GM12878 (cell line): Measurements from ENCODE around the gene ARHGEF3. TPM values are rescaled to one million over a fixed set of nuclear protein-coding genes. Genes with fewer than 3 reads are reported as not detected.
A peak's percentile ranks its signal among the peaks of the same experiment; 100 is the strongest.

Source experiments
- CBX5 ChIP-seq: sonication (generic); IDR thresholded peaks from 2 replicates; pipeline ENCODE4 v1.6.1; 2016; ENCODE audit warnings: low read depth, moderate library complexity, mild to moderate bottlenecking, inconsistent platforms
- CEBPB ChIP-seq, 2 experiments: fragments of 150-350 bp in 1 of 2; IDR thresholded peaks; 2 replicates each; pipeline ENCODE4 v1.6.1; 2012 to 2014; ENCODE audit warnings: low read depth in 2 of 2, low read length in 2 of 2, borderline replicate concordance in 1 of 2, inconsistent platforms in 1 of 2
- DPF2 ChIP-seq: fragments of 450-650 bp; IDR thresholded peaks from 2 replicates; pipeline ENCODE4 v1.6.1; 2017; ENCODE audit warnings: mild to moderate bottlenecking
- ETV6 ChIP-seq, 2 experiments: fragments of 450-650 bp in 1 of 2; IDR thresholded peaks in 1 of 2; conservative IDR thresholded peaks in 1 of 2; 2 replicates each; pipeline ENCODE4 v1.6.1; 2014; ENCODE audit warnings: antibody characterized with exemption in 1 of 2, borderline replicate concordance in 1 of 2, low read depth in 1 of 2, mild to moderate bottlenecking in 1 of 2, moderate library complexity in 1 of 2
- IKZF2 ChIP-seq, 2 experiments: fragments of 450-650 bp; IDR thresholded peaks; 2 replicates each; pipeline ENCODE4 v1.6.1; 2017; ENCODE audit warnings: mild to moderate bottlenecking in 2 of 2, moderate library complexity in 2 of 2
- LARP7 ChIP-seq: fragments of 450-650 bp; IDR thresholded peaks from 2 replicates; pipeline ENCODE4 v1.6.1; 2017; ENCODE audit warnings: mild to moderate bottlenecking
- MEF2B ChIP-seq: fragments of 450-650 bp; IDR thresholded peaks from 2 replicates; pipeline ENCODE4 v1.6.1; 2018; ENCODE audit warnings: mild to moderate bottlenecking, moderate library complexity; ENCODE audit not compliant: partially characterized antibody, poor library complexity, severe bottlenecking
- MTA2 ChIP-seq: fragments of 450-650 bp; IDR thresholded peaks from 2 replicates; pipeline ENCODE4 v1.6.1; 2016; ENCODE audit warnings: low read depth, mild to moderate bottlenecking, moderate library complexity
- NBN ChIP-seq: fragments of 450-650 bp; IDR thresholded peaks from 2 replicates; pipeline ENCODE4 v1.6.1; 2016
- NFIC ChIP-seq: IDR thresholded peaks from 2 replicates; pipeline ENCODE4 v1.6.1; 2012; ENCODE audit warnings: low read depth, mild to moderate bottlenecking, inconsistent platforms, low read length, moderate library complexity
- NRF1 ChIP-seq: conservative IDR thresholded peaks from 2 replicates; pipeline ENCODE4 v1.6.1; 2011; ENCODE audit warnings: mild to moderate bottlenecking, low read depth, low read length, improper control_type of control experiment
- PAX5 ChIP-seq: IDR thresholded peaks from 2 replicates; pipeline ENCODE4 v1.6.1; 2011; ENCODE audit warnings: low read depth, low read length, borderline replicate concordance
- PAX8 ChIP-seq: fragments of 450-650 bp; IDR thresholded peaks from 2 replicates; pipeline ENCODE4 v1.6.1; 2017; ENCODE audit warnings: mild to moderate bottlenecking, moderate library complexity
- RFX5 ChIP-seq: IDR thresholded peaks from 2 replicates; pipeline ENCODE4 v1.6.1; 2011; ENCODE audit warnings: low read depth, low read length, improper control_type of control experiment
- SMC3 ChIP-seq: IDR thresholded peaks from 2 replicates; pipeline ENCODE4 v1.6.1; 2011; ENCODE audit warnings: low read length, improper control_type of control experiment, borderline replicate concordance
- TAF1 ChIP-seq: IDR thresholded peaks from 2 replicates; pipeline ENCODE4 v1.6.1; 2011; ENCODE audit warnings: mild to moderate bottlenecking, low read depth, low read length, borderline replicate concordance
- TARDBP ChIP-seq: IDR thresholded peaks from 2 replicates; pipeline ENCODE4 v1.6.1; 2016; ENCODE audit warnings: borderline replicate concordance
- TCF3 ChIP-seq: IDR thresholded peaks from 2 replicates; pipeline ENCODE4 v1.6.1; 2012; ENCODE audit warnings: low read depth, mild to moderate bottlenecking, low read length, borderline replicate concordance; ENCODE audit not compliant: insufficient read depth
- YY1 ChIP-seq: IDR thresholded peaks from 2 replicates; pipeline ENCODE4 v1.6.1; 2011; ENCODE audit warnings: low read depth, mild to moderate bottlenecking, low read length
- ZBED1 ChIP-seq: IDR thresholded peaks from 2 replicates; pipeline ENCODE4 v1.6.1; 2016; ENCODE audit warnings: borderline replicate concordance
- polyA plus RNA-seq, 11 experiments: library from polyadenylated mRNA; depleted of rRNA in 4 of 11; unstranded in 6 of 11; stranded (reverse) in 5 of 11; fragments of >200 nt; fragmentation: Nextera tagmentation in 4 of 11; fragmentation: Illumina TruSeq in 1 of 11; extraction: Ambion mirVana in 4 of 11; extraction: Trizol in 1 of 11; gene quantifications; 1 replicate in 1 of 11; 2 replicates in 10 of 11; pipeline versions ENCODE4 v1.2.1 to v1.2.3, GENCODE V29; 2011 to 2016; ENCODE audit warnings: inconsistent platforms in 2 of 11, missing spikeins in 2 of 11, low read depth in 1 of 11
- total RNA-seq, 4 experiments: library from RNA; depleted of rRNA in 3 of 4; stranded (reverse); fragments of >200 nt in 3 of 4; fragmentation: Illumina TruSeq in 1 of 4; extraction: Trizol in 1 of 4; gene quantifications; 2 replicates each; pipeline versions ENCODE4 v1.2.1 to v1.2.3, GENCODE V29; 2013 to 2021
- TF ChIP-seq, protein P1 (sequence below): fragments of 450-650 bp; IDR thresholded peaks from 2 replicates; pipeline ENCODE4 v1.6.1; 2014; ENCODE audit warnings: mild to moderate bottlenecking
- TF ChIP-seq, protein P2 (sequence below): IDR thresholded peaks from 2 replicates; pipeline ENCODE4 v1.6.1; 2011; ENCODE audit warnings: borderline replicate concordance, low read depth, mild to moderate bottlenecking, moderate library complexity, low read length; ENCODE audit not compliant: insufficient read depth, poor library complexity, severe bottlenecking
- TF ChIP-seq, protein P3 (sequence below): IDR thresholded peaks from 2 replicates; pipeline ENCODE4 v1.6.1; 2011; ENCODE audit warnings: low read depth, mild to moderate bottlenecking, low read length, moderate library complexity, borderline replicate concordance; ENCODE audit errors: extremely low read depth
- TF ChIP-seq, protein P4 (sequence below): IDR thresholded peaks from 2 replicates; pipeline ENCODE4 v1.6.1; 2012; ENCODE audit warnings: mild to moderate bottlenecking, low read depth, low read length
- TF ChIP-seq, protein P5 (sequence below): IDR thresholded peaks from 2 replicates; pipeline ENCODE4 v1.6.1; 2011; ENCODE audit warnings: low read depth, low read length, improper control_type of control experiment, borderline replicate concordance

ARHGEF3 gene
- total and polyA plus RNA-seq, 10 of the 15 experiments (the other 5 are each of a cell fraction or from before 2014, with no cell fraction given), result 21.8 to 78.7 (median 56.2) TPM

- TF ChIP-seq YY1 (peak; percentile 91), PAX8 (no peak), SMC3 (no peak), TCF3 (0 out of 2 replicates have a peak, but pooled peaks have one; percentile 49), ETV6 (conservative IDR thresholded peaks at IDR 0.05 in 1 of 2, IDR thresholded peaks at IDR 0.05 in 1 of 2; ENCODE audit: borderline replicate concordance in 1 of 2, low read depth in 1 of 2) (peak in 1 of 2 experiments; percentile 86; a peak in 2 of 4 replicates), ZBED1 (peak; percentile 67; the same call in 1 of the 2 replicates), PAX5 (peak; percentile 86), NFIC (peak; percentile 87), DPF2 (peak; percentile 70; the same call in 1 of the 2 replicates), NRF1 (no peak), CEBPB (IDR thresholded peaks at IDR 0.05; ENCODE audit: borderline replicate concordance in 1 of 2, low read depth in 2 of 2, low read length in 2 of 2) (0 out of 4 replicates have a peak, but pooled peaks of 1 of the 2 experiments have one; percentile 65), NBN (peak; percentile 49; the same call in 1 of the 2 replicates), LARP7 (no peak), TARDBP (peak; percentile 66; the same call in 1 of the 2 replicates), MEF2B (peak; percentile 54), TAF1 (0 out of 2 replicates have a peak, but pooled peaks have one; percentile 15), IKZF2 (IDR thresholded peaks at IDR 0.05) (peak; percentile 79 to 90), RFX5 (no peak), MTA2 (peak; percentile 75), CBX5 (peak; percentile 87; the same call in 1 of the 2 replicates)
- TF ChIP-seq, protein P1, sequence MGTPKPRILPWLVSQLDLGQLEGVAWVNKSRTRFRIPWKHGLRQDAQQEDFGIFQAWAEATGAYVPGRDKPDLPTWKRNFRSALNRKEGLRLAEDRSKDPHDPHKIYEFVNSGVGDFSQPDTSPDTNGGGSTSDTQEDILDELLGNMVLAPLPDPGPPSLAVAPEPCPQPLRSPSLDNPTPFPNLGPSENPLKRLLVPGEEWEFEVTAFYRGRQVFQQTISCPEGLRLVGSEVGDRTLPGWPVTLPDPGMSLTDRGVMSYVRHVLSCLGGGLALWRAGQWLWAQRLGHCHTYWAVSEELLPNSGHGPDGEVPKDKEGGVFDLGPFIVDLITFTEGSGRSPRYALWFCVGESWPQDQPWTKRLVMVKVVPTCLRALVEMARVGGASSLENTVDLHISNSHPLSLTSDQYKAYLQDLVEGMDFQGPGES, result no peak
- TF ChIP-seq, protein P2, sequence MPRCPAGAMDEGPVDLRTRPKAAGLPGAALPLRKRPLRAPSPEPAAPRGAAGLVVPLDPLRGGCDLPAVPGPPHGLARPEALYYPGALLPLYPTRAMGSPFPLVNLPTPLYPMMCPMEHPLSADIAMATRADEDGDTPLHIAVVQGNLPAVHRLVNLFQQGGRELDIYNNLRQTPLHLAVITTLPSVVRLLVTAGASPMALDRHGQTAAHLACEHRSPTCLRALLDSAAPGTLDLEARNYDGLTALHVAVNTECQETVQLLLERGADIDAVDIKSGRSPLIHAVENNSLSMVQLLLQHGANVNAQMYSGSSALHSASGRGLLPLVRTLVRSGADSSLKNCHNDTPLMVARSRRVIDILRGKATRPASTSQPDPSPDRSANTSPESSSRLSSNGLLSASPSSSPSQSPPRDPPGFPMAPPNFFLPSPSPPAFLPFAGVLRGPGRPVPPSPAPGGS, result peak; percentile 89
- TF ChIP-seq, protein P3, sequence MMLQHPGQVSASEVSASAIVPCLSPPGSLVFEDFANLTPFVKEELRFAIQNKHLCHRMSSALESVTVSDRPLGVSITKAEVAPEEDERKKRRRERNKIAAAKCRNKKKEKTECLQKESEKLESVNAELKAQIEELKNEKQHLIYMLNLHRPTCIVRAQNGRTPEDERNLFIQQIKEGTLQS, result no peak
- TF ChIP-seq, protein P4, sequence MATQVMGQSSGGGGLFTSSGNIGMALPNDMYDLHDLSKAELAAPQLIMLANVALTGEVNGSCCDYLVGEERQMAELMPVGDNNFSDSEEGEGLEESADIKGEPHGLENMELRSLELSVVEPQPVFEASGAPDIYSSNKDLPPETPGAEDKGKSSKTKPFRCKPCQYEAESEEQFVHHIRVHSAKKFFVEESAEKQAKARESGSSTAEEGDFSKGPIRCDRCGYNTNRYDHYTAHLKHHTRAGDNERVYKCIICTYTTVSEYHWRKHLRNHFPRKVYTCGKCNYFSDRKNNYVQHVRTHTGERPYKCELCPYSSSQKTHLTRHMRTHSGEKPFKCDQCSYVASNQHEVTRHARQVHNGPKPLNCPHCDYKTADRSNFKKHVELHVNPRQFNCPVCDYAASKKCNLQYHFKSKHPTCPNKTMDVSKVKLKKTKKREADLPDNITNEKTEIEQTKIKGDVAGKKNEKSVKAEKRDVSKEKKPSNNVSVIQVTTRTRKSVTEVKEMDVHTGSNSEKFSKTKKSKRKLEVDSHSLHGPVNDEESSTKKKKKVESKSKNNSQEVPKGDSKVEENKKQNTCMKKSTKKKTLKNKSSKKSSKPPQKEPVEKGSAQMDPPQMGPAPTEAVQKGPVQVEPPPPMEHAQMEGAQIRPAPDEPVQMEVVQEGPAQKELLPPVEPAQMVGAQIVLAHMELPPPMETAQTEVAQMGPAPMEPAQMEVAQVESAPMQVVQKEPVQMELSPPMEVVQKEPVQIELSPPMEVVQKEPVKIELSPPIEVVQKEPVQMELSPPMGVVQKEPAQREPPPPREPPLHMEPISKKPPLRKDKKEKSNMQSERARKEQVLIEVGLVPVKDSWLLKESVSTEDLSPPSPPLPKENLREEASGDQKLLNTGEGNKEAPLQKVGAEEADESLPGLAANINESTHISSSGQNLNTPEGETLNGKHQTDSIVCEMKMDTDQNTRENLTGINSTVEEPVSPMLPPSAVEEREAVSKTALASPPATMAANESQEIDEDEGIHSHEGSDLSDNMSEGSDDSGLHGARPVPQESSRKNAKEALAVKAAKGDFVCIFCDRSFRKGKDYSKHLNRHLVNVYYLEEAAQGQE, result no peak
- TF ChIP-seq, protein P5, sequence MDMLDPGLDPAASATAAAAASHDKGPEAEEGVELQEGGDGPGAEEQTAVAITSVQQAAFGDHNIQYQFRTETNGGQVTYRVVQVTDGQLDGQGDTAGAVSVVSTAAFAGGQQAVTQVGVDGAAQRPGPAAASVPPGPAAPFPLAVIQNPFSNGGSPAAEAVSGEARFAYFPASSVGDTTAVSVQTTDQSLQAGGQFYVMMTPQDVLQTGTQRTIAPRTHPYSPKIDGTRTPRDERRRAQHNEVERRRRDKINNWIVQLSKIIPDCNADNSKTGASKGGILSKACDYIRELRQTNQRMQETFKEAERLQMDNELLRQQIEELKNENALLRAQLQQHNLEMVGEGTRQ, result no peak
Measured at GRCh38 chr3:56725175-56725574, 76.6 kb downstream of the ARHGEF3 start (continued).
